HEK293T (cell line): Measurements from ENCODE around the gene ALG10.

Experiments used
- BHLHE40 ChIP-seq: fragments of 450-650 bp; IDR thresholded peaks from 2 replicates; pipeline ENCODE4 v1.6.1; 2016; ENCODE audit warnings: mild to moderate bottlenecking, moderate library complexity, borderline replicate concordance
- CTBP1 ChIP-seq: fragments of 450-650 bp; IDR thresholded peaks from 2 replicates; pipeline ENCODE4 v1.6.1; 2016; ENCODE audit warnings: borderline replicate concordance
- ELF4 ChIP-seq: fragments of 450-650 bp; IDR thresholded peaks from 2 replicates; pipeline ENCODE4 v1.6.1; 2017; ENCODE audit warnings: antibody characterized with exemption
- FOXA1 ChIP-seq: fragments of 450-650 bp; IDR thresholded peaks from 2 replicates; pipeline ENCODE4 v1.6.1; 2016; ENCODE audit warnings: mild to moderate bottlenecking
- FOXK2 ChIP-seq: fragments of 450-650 bp; IDR thresholded peaks from 2 replicates; pipeline ENCODE4 v1.6.1; 2016; ENCODE audit warnings: mild to moderate bottlenecking
- FOXM1 ChIP-seq: fragments of 450-650 bp; IDR thresholded peaks from 2 replicates; pipeline ENCODE4 v1.6.1; 2017; ENCODE audit warnings: mild to moderate bottlenecking, borderline replicate concordance
- HDGF ChIP-seq: fragments of 450-650 bp; IDR thresholded peaks from 2 replicates; pipeline ENCODE4 v1.6.1; 2017; ENCODE audit warnings: antibody characterized with exemption, borderline replicate concordance
- LEF1 ChIP-seq: fragments of 450-650 bp; IDR thresholded peaks from 2 replicates; pipeline ENCODE4 v1.6.1; 2017; ENCODE audit warnings: mild to moderate bottlenecking, borderline replicate concordance
- NFRKB ChIP-seq: fragments of 450-650 bp; IDR thresholded peaks from 2 replicates; pipeline ENCODE4 v1.6.1; 2016; ENCODE audit warnings: mild to moderate bottlenecking, moderate library complexity
- PKNOX1 ChIP-seq: fragments of 450-650 bp; IDR thresholded peaks from 2 replicates; pipeline ENCODE4 v1.6.1; 2016
- SUZ12 ChIP-seq: fragments of 450-650 bp; IDR thresholded peaks from 2 replicates; pipeline ENCODE4 v1.6.1; 2016; ENCODE audit warnings: mild to moderate bottlenecking
- TARDBP ChIP-seq: fragments of 450-650 bp; IDR thresholded peaks from 2 replicates; pipeline ENCODE4 v1.6.1; 2016
- ZNF384 ChIP-seq: fragments of 450-650 bp; IDR thresholded peaks from 2 replicates; pipeline ENCODE4 v1.6.1; 2016

- TF ChIP-seq BHLHE40 (no peak), TARDBP (no peak), ZNF384 (no peak), NFRKB (no peak), ELF4 (no peak), CTBP1 (no peak), FOXA1 (no peak), HDGF (no peak), FOXM1 (no peak), FOXK2 (no peak), LEF1 (no peak), SUZ12 (no peak), PKNOX1 (no peak)
Measured at GRCh38 chr12:34051486-34051885, 29.2 kb downstream of the ALG10 start.
